CD8-positive, alpha-beta memory T cell (primary cell): ENCODE measurements around the gene PTPRQ. TPM values are rescaled to one million over a fixed set of nuclear protein-coding genes. Genes with fewer than 3 reads are reported as not detected.

Experiments
- CTCF ChIA-PET: fragments of 350-600 bp; sonication (Branson Sonifier 250); formaldehyde crosslinking; loops from one replicate; lab custom pipeline; 2021; ENCODE audit warnings: antibody characterized with exemption; lab: Charles Lee
- POLR2A ChIA-PET: fragments of 350-600 bp; sonication (Branson Sonifier 250); formaldehyde crosslinking; loops from one replicate; lab custom pipeline; 2021; ENCODE audit warnings: antibody characterized with exemption; lab: Charles Lee
- DNase-seq, 5 donors: peaks; one replicate each; pipeline versions ENCODE4 v3.0.0 to v3.0.0-alpha.2; 2020 to 2022; ENCODE audit warnings: mixed read lengths in 1 of 5
- H3K27ac ChIP-seq: one replicate; pipeline ENCODE4 v1.7.0; 2013; ENCODE audit warnings: low read depth, mild to moderate bottlenecking, low read length, moderate library complexity
- H3K27me3 ChIP-seq: 2 replicates; pipeline ENCODE4 v1.7.0; 2013; ENCODE audit warnings: low read length, mild to moderate bottlenecking; ENCODE audit not compliant: insufficient read depth, poor library complexity, severe bottlenecking
- H3K36me3 ChIP-seq: 2 replicates; pipeline ENCODE4 v1.7.0; 2013; ENCODE audit warnings: mild to moderate bottlenecking, low read length, moderate library complexity; ENCODE audit not compliant: insufficient read depth
- H3K4me1 ChIP-seq: 2 replicates; pipeline ENCODE4 v1.7.0; 2013; ENCODE audit warnings: mild to moderate bottlenecking, low read length, moderate library complexity; ENCODE audit not compliant: insufficient read depth
- H3K4me3 ChIP-seq: 2 replicates; pipeline ENCODE4 v1.7.0; 2013; ENCODE audit warnings: mild to moderate bottlenecking, low read length
- H3K9me3 ChIP-seq: 2 replicates; pipeline ENCODE4 v1.7.0; 2013; ENCODE audit warnings: mild to moderate bottlenecking, low read length
- H3K27ac Mint-ChIP-seq, 8 donors: one replicate each; pipeline ENCODE4 v1.8.0; 2020 to 2021; ENCODE audit warnings: mixed read lengths in 8 of 8, mild to moderate bottlenecking in 6 of 8, inconsistent platforms in 3 of 8, moderate library complexity in 3 of 8
- H3K27me3 Mint-ChIP-seq, 2 donors: one replicate each; pipeline ENCODE4 v1.8.0; 2020 to 2021; ENCODE audit warnings: mixed read lengths in 2 of 2, mild to moderate bottlenecking in 1 of 2, moderate library complexity in 1 of 2
- H3K36me3 Mint-ChIP-seq, 3 donors: one replicate each; pipeline ENCODE4 v1.8.0; 2020 to 2021; ENCODE audit warnings: mixed read lengths in 3 of 3, inconsistent platforms in 1 of 3, mild to moderate bottlenecking in 1 of 3
- H3K4me1 Mint-ChIP-seq, 3 donors: one replicate each; pipeline ENCODE4 v1.8.0; 2020 to 2021; ENCODE audit warnings: mixed read lengths in 3 of 3, inconsistent platforms in 1 of 3, mild to moderate bottlenecking in 1 of 3
- H3K4me3 Mint-ChIP-seq, 7 donors: one replicate each; pipeline ENCODE4 v1.8.0; 2020 to 2021; ENCODE audit warnings: mixed read lengths in 7 of 7, mild to moderate bottlenecking in 6 of 7, moderate library complexity in 4 of 7, inconsistent platforms in 2 of 7
- H3K9me3 Mint-ChIP-seq, 5 donors: one replicate each; pipeline ENCODE4 v1.8.0; 2020 to 2022; ENCODE audit warnings: mixed read lengths in 5 of 5, mild to moderate bottlenecking in 3 of 5, moderate library complexity in 2 of 5, inconsistent platforms in 1 of 5
- polyA plus RNA-seq: library from polyadenylated mRNA; unstranded; fragments of 300-500 nt; fragmentation: Illumina TruSeq; gene quantifications from one replicate; pipeline ENCODE4 v1.2.3, GENCODE V29; 2021
- total RNA-seq, 2 experiments: library from RNA; stranded (reverse); gene quantifications; one replicate each; pipeline ENCODE4 v1.2.3, GENCODE V29; 2021

PTPRQ gene
- total and polyA plus RNA-seq, 3 experiments from 2014 or later = not detected

DNA sequence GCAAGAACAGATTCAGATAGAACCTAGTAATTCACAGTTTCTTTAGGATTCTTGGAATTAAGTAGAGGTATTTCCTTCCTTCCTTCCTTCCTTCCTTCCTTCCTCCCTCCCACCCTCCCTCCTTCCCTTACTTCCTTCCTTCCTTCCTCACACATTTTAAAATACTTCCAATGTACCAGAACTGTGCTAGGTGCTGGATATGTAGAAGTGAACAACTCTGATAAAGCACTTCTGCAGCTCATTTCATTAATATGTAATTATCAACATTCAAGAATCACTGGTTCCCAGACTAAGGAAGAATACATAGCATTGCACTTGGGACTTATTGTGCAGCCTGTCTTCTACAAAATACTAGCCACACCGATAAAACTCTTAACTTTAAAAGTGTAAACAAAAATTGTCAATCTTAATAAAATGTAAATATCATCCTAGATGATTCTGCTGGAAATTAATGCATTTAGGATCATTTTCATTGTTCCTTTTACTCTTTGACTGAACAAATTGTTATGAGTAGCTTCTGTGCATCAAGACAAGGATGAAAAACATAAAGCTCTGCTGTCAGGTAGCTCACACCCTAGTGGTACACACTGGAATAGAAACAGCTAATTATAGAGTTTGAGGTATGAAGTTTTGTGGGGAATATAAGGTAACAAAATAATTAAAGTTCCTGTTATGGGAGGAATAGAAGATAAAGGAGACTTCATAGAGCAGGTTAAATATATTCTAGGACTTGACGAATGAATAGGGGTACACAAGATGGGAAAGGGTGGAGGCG, 163.5 kb downstream of the PTPRQ start:
- DNase-seq = no peak
- Histone ChIP-seq H3K9me3 (no peaks in the 10 kb centered on the region), H3K4me3 (no peak overlapping the region), H3K27me3 (no peaks in the 10 kb centered on the region), H3K4me1 (no peaks in the 10 kb centered on the region), H3K27ac (no peak overlapping the region), H3K36me3 (no peaks in the 10 kb centered on the region)
- Mint-ChIP-seq H3K27ac (no peak overlapping the region), H3K9me3 (peaks cover 2 to 39% (median 2%) of the 10 kb centered on the region in 5 donors), H3K36me3 (no peaks in the 10 kb centered on the region), H3K27me3 (no peaks in the 10 kb centered on the region), H3K4me3 (no peak overlapping the region), H3K4me1 (no peaks in the 10 kb centered on the region)
- ChIA-PET CTCF (no interaction called here), POLR2A (no interaction called here)

DNA sequence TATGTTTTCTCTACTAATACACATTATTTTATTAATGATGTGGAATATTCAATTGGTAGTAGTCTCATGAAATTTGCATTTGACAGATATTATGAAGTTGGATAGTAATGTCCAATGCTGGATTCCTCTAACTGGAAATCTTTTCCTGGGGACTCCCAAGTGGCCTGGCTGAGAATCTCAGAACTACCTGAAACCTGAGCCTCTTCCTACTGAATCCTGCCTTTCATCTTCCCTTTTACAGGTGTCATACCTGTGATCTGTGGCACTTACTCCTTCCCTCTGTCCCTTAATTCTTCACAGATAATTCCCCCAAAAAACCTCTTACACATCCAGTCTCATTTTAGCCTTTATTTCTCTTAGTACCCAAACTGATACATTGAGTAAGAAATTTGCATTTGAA, 173.7 kb downstream of the PTPRQ start:
- Mint-ChIP-seq H3K9me3 (peaks cover 0 to 3% (median 0%) of the 10 kb centered on the region in 5 donors), H3K27ac (no peak overlapping the region), H3K27me3 (no peaks in the 10 kb centered on the region), H3K4me1 (no peaks in the 10 kb centered on the region), H3K4me3 (peak overlapping the region in 1 of 7 donors; percentile 48), H3K36me3 (no peaks in the 10 kb centered on the region)
- H3K36me3 ChIP-seq = no peaks in the 10 kb centered on the region
- H3K4me3 ChIP-seq = no peak overlapping the region
- H3K27ac ChIP-seq = no peak overlapping the region
- ChIA-PET POLR2A (no interaction called here), CTCF (no interaction called here)
- no peaks in the 10 kb centered on the region for H3K27me3 ChIP-seq
- no peaks in the 10 kb centered on the region for H3K4me1 ChIP-seq
- DNase-seq = no peak
- H3K9me3 ChIP-seq = no peaks in the 10 kb centered on the region

DNA sequence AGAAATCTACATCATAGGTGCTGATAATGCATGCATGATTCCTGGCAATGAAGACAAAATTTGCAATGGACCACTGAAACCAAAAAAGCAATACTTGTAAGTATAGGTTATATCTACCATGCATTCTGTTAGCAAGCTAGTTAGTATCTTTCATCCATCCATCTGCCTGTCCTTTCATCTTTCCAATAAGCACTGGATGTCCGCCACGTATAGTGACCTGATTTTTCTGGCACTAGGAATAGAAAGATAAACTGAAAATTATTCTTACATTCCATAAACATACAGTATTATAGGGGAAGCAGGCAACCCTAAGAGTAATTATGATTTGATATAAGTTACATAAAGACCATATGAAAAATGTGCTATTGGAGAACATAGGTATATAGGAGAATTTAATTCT, 176.2 kb downstream of the PTPRQ start:
- no peak overlapping the region for H3K27ac ChIP-seq
- no peak overlapping the region for H3K27ac Mint-ChIP-seq
- no peak overlapping the region for H3K4me3 ChIP-seq
- no peaks in the 10 kb centered on the region for H3K36me3 Mint-ChIP-seq
- H3K36me3 ChIP-seq = no peaks in the 10 kb centered on the region
- ChIA-PET CTCF (no interaction called here), POLR2A (no interaction called here)
- H3K9me3 ChIP-seq = no peaks in the 10 kb centered on the region
- no peak for DNase-seq
- no peaks in the 10 kb centered on the region for H3K4me1 Mint-ChIP-seq
- H3K27me3 Mint-ChIP-seq = no peaks in the 10 kb centered on the region
- H3K27me3 ChIP-seq = no peaks in the 10 kb centered on the region
- no peak overlapping the region for H3K4me3 Mint-ChIP-seq
- H3K4me1 ChIP-seq = no peaks in the 10 kb centered on the region
- H3K9me3 Mint-ChIP-seq = peaks cover 0 to 3% (median 2%) of the 10 kb centered on the region in 5 donors

DNA sequence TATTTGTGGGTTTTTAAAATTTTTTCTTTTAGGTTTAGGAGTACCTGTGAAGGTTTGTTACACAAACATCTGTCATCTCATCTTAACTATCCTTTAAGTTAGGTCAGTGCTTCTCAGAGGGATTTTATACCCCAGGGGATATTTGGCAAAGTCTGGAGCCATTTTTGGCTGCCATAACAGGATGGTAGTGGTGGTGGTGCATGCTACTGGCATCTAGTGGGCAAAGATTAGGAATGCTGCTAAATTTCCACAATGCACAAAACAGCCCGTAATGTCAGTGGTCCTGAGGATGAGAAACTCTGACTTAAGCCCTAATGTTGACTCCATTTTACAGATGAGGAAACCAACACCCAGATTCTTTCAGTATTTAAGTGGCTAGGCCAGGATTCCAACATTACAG, 178.2 kb downstream of the PTPRQ start:
- Mint-ChIP-seq H3K9me3 (peaks cover 0 to 4% (median 0%) of the 10 kb centered on the region in 5 donors), H3K27me3 (no peaks in the 10 kb centered on the region), H3K27ac (no peak overlapping the region), H3K36me3 (no peaks in the 10 kb centered on the region), H3K4me3 (no peak overlapping the region), H3K4me1 (no peaks in the 10 kb centered on the region)
- DNase-seq = no peak
- Histone ChIP-seq H3K9me3 (no peaks in the 10 kb centered on the region), H3K4me1 (no peaks in the 10 kb centered on the region), H3K27me3 (no peaks in the 10 kb centered on the region), H3K4me3 (no peak overlapping the region), H3K27ac (no peak overlapping the region), H3K36me3 (no peaks in the 10 kb centered on the region)
- ChIA-PET POLR2A (no interaction called here), CTCF (no interaction called here)

DNA sequence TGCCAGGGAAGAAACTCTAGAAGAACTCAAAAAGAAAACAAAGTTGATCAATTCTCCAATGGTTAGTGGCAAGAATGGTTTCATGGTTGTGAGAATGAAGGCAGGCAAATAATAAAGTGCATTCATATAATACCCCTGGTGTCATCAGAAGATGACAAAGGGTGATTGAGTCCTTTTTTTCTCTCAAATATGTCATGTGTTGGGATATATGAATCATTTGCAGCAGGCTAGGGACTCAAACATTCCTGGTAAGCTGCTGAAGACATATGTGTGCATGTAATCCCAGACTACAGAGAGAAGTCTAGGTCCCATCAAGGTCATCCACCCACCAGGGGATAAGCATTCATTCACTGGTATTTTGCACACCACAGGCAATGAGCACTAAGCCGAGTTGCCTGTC, 181.0 kb downstream of the PTPRQ start:
- Histone ChIP-seq H3K4me1 (no peaks in the 10 kb centered on the region), H3K27me3 (no peaks in the 10 kb centered on the region), H3K36me3 (no peaks in the 10 kb centered on the region), H3K9me3 (no peaks in the 10 kb centered on the region), H3K27ac (no peak overlapping the region), H3K4me3 (no peak overlapping the region)
- ChIA-PET CTCF (no interaction called here), POLR2A (no interaction called here)
- no peaks in the 10 kb centered on the region for H3K4me1 Mint-ChIP-seq
- peaks cover 0 to 7% (median 3%) of the 10 kb centered on the region in 5 donors for H3K9me3 Mint-ChIP-seq
- no peak for DNase-seq
- H3K27ac Mint-ChIP-seq = no peak overlapping the region
- H3K36me3 Mint-ChIP-seq = no peaks in the 10 kb centered on the region
- no peak overlapping the region for H3K4me3 Mint-ChIP-seq
- H3K27me3 Mint-ChIP-seq = no peaks in the 10 kb centered on the region

DNA sequence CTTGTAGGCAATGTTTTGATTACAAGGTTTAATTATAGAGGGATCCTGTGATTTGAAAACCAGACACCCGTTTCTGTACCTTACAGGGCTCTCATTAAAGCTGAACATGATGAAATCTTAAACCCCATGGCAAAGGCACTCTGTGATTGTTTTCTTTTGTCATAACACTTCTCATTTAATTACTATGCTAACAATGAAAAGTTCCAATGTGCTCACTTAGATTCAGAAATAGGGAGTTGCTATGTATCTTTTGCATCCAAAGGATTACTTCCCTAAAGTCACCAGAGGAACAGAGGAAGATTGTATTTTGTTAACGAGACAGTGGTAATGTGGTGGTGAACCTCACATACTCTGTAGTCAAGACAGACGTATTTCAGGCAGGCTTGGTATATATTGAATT, 181.9 kb downstream of the PTPRQ start:
- no peak overlapping the region for H3K4me3 Mint-ChIP-seq
- no peak overlapping the region for H3K4me3 ChIP-seq
- H3K27ac ChIP-seq = no peak overlapping the region
- H3K36me3 Mint-ChIP-seq = no peaks in the 10 kb centered on the region
- no peaks in the 10 kb centered on the region for H3K4me1 Mint-ChIP-seq
- no peaks in the 10 kb centered on the region for H3K27me3 ChIP-seq
- no peaks in the 10 kb centered on the region for H3K4me1 ChIP-seq
- no peak for DNase-seq
- ChIA-PET POLR2A (no interaction called here), CTCF (no interaction called here)
- H3K36me3 ChIP-seq = no peaks in the 10 kb centered on the region
- no peaks in the 10 kb centered on the region for H3K27me3 Mint-ChIP-seq
- no peaks in the 10 kb centered on the region for H3K9me3 ChIP-seq
- peaks cover 0 to 7% (median 3%) of the 10 kb centered on the region in 5 donors for H3K9me3 Mint-ChIP-seq
- H3K27ac Mint-ChIP-seq = no peak overlapping the region

DNA sequence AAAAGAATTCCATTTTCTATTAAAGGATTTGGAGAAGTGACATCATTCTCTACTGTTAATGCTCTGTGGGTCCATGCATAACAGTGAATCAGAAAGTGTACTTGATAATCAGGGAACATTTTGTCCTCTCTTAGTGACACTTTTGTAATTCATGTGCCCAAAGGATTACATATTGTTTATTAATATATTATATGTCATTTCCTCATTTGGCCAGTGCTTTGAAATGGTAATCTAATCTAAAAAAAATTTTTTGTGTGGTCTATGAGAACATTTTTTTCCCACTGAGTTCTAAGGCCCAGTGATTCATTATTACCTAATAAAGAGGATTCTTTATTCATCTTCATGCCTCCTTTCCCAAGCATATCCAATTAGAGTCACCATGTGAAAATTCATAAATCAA, 183.7 kb downstream of the PTPRQ start:
- H3K27ac Mint-ChIP-seq = no peak overlapping the region
- no peaks in the 10 kb centered on the region for H3K4me1 Mint-ChIP-seq
- H3K4me3 Mint-ChIP-seq = no peak overlapping the region
- H3K4me3 ChIP-seq = no peak overlapping the region
- ChIA-PET POLR2A (no interaction called here), CTCF (no interaction called here)
- peaks cover 0 to 7% (median 3%) of the 10 kb centered on the region in 5 donors for H3K9me3 Mint-ChIP-seq
- H3K27me3 ChIP-seq = no peaks in the 10 kb centered on the region
- DNase-seq = no peak
- H3K36me3 Mint-ChIP-seq = no peaks in the 10 kb centered on the region
- no peaks in the 10 kb centered on the region for H3K4me1 ChIP-seq
- no peaks in the 10 kb centered on the region for H3K9me3 ChIP-seq
- no peaks in the 10 kb centered on the region for H3K27me3 Mint-ChIP-seq
- no peaks in the 10 kb centered on the region for H3K36me3 ChIP-seq
- H3K27ac ChIP-seq = no peak overlapping the region

DNA sequence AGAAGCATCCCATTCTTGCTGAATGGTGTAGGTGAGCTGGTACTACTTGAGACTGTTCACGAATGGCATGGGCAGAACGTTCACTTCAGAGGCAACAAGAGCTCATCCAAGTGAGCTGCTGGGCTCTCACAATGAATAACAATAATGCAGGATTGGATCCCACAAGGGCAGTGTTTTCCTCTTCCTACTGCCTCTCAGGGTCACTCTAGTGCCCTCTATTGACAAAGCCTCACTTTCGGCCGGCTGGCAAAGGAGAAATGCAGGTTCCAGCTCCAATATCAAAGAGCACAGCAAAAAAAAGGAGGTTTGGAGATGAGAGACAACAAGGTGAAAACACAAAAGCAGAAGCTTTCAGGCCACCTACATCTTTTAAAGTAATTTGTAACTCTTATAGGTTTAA, 188.8 kb downstream of the PTPRQ start:
- Histone ChIP-seq H3K4me1 (no peaks in the 10 kb centered on the region), H3K27me3 (no peaks in the 10 kb centered on the region), H3K36me3 (no peaks in the 10 kb centered on the region), H3K27ac (no peak overlapping the region), H3K4me3 (no peak overlapping the region), H3K9me3 (no peaks in the 10 kb centered on the region)
- Mint-ChIP-seq H3K9me3 (peaks cover 0 to 11% (median 0%) of the 10 kb centered on the region in 5 donors), H3K4me1 (no peaks in the 10 kb centered on the region), H3K36me3 (no peaks in the 10 kb centered on the region), H3K27me3 (no peaks in the 10 kb centered on the region), H3K4me3 (no peak overlapping the region), H3K27ac (peak overlapping the region in 1 of 8 donors; percentile 61)
- DNase-seq = no peak
- ChIA-PET POLR2A (no interaction called here), CTCF (no interaction called here)
